22Rv1 (cell line): ENCODE results near the gene ACSM3.

Source experiments
- ZFX ChIP-seq: fragments of 450-650 bp; IDR thresholded peaks from 2 replicates; pipeline ENCODE4 v1.6.1; 2017; ENCODE audit warnings: antibody characterized with exemption, borderline replicate concordance
- TF ChIP-seq, protein P1 (sequence below): fragments of 450-650 bp; IDR thresholded peaks from 2 replicates; pipeline ENCODE4 v1.5.1; 2017; ENCODE audit warnings: mild to moderate bottlenecking

DNA sequence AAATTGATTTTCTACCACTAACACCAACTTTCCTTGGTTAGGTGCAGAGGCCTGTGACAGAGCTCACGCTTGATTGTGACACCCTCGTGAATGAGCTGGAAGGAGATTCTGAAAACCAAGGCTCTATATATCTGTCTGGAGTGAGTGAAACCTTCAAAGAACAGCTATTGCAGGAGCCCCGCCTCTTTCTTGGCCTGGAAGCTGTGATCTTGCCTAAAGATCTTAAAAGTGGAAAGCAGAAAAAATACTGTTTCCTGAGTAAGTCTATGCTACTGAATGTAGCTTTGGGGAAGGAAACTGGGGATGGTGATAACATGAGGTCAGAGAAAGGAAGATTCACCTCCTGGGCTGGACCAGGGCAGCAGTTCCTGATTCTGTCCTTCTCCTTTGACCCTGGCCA is 80.8 kb downstream of the ACSM3 start:
- TF ChIP-seq, protein P1, sequence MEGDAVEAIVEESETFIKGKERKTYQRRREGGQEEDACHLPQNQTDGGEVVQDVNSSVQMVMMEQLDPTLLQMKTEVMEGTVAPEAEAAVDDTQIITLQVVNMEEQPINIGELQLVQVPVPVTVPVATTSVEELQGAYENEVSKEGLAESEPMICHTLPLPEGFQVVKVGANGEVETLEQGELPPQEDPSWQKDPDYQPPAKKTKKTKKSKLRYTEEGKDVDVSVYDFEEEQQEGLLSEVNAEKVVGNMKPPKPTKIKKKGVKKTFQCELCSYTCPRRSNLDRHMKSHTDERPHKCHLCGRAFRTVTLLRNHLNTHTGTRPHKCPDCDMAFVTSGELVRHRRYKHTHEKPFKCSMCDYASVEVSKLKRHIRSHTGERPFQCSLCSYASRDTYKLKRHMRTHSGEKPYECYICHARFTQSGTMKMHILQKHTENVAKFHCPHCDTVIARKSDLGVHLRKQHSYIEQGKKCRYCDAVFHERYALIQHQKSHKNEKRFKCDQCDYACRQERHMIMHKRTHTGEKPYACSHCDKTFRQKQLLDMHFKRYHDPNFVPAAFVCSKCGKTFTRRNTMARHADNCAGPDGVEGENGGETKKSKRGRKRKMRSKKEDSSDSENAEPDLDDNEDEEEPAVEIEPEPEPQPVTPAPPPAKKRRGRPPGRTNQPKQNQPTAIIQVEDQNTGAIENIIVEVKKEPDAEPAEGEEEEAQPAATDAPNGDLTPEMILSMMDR: no peak
- no peak for TF ChIP-seq ZFX
